Neural crest cell (in vitro differentiated cells): Measurements from ENCODE around the gene DGKH. TPM values are rescaled to one million over a fixed set of nuclear protein-coding genes. Genes with fewer than 3 reads are reported as not detected.

Source experiments
- DNase-seq: peaks from one replicate; pipeline ENCODE4 v3.0.0; 2021; ENCODE audit warnings: low read depth, mixed read lengths, low spot score
- H3K27ac Mint-ChIP-seq: one replicate; pipeline ENCODE4 v1.8.0; 2021; ENCODE audit warnings: mild to moderate bottlenecking, mixed read lengths; ENCODE audit not compliant: unreplicated experiment
- H3K27me3 Mint-ChIP-seq: 2 replicates; pipeline ENCODE4 v1.8.0; 2021; ENCODE audit warnings: low read depth, mild to moderate bottlenecking, mixed read lengths
- H3K36me3 Mint-ChIP-seq: 2 replicates; pipeline ENCODE4 v1.8.0; 2021; ENCODE audit warnings: low read depth, mild to moderate bottlenecking, mixed read lengths
- H3K4me1 Mint-ChIP-seq: 2 replicates; pipeline ENCODE4 v1.8.0; 2021; ENCODE audit warnings: mixed read lengths
- H3K4me3 Mint-ChIP-seq: one replicate; pipeline ENCODE4 v1.8.0; 2021; ENCODE audit warnings: mild to moderate bottlenecking, mixed read lengths
- H3K9me3 Mint-ChIP-seq: 2 replicates; pipeline ENCODE4 v1.8.0; 2021; ENCODE audit warnings: mixed read lengths
- total RNA-seq: library from RNA; stranded (reverse); gene quantifications from 2 replicates; pipeline ENCODE4 v1.2.1, GENCODE V29; 2021
- TF ChIP-seq, protein P1 (sequence below): fragments of 200-600 bp; sonication (generic); conservative IDR thresholded peaks from 2 replicates; pipeline ENCODE4 v1.5.0; 2021; ENCODE audit warnings: antibody characterized with exemption, mild to moderate bottlenecking

DGKH gene
- total RNA-seq, 1 donor from 2014 or later, result 12.4 TPM

DNA sequence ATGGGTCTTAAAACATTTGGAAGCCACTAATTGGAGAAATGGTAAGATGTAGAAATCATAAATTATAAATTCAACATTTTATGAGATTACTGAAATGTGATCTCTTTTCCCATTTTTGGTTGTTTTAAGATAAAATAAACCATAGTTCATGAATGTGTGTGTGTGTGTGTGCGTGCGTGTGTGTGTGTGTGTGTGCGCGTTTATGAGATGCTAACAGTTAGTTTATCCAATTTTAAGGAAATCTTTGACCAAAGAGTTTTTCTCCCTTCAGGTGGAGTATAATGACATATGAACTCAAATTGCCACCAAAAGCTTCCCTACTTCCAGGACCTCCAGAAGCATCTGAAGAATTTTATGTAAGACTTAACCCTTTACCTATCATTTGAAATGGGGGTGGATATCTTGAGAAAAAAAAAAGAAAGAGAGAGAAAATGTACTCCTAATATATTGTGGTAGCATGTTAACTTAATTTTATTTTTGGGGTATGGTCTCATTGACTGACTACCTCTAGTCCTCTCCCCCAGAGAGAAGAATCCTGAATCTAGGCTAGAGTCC lies 125.4 kb downstream of the DGKH start:
- no peaks in the 10 kb centered on the region for H3K9me3 Mint-ChIP-seq
- H3K4me3 Mint-ChIP-seq, result no peak overlapping the region
- H3K4me1 Mint-ChIP-seq, result no peaks in the 10 kb centered on the region
- H3K27me3 Mint-ChIP-seq, result no peaks in the 10 kb centered on the region
- TF ChIP-seq, protein P1, sequence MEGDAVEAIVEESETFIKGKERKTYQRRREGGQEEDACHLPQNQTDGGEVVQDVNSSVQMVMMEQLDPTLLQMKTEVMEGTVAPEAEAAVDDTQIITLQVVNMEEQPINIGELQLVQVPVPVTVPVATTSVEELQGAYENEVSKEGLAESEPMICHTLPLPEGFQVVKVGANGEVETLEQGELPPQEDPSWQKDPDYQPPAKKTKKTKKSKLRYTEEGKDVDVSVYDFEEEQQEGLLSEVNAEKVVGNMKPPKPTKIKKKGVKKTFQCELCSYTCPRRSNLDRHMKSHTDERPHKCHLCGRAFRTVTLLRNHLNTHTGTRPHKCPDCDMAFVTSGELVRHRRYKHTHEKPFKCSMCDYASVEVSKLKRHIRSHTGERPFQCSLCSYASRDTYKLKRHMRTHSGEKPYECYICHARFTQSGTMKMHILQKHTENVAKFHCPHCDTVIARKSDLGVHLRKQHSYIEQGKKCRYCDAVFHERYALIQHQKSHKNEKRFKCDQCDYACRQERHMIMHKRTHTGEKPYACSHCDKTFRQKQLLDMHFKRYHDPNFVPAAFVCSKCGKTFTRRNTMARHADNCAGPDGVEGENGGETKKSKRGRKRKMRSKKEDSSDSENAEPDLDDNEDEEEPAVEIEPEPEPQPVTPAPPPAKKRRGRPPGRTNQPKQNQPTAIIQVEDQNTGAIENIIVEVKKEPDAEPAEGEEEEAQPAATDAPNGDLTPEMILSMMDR, result no peak
- no peak for DNase-seq
- peaks cover 15% of the 10 kb centered on the region for H3K36me3 Mint-ChIP-seq
- no peak overlapping the region for H3K27ac Mint-ChIP-seq

DNA sequence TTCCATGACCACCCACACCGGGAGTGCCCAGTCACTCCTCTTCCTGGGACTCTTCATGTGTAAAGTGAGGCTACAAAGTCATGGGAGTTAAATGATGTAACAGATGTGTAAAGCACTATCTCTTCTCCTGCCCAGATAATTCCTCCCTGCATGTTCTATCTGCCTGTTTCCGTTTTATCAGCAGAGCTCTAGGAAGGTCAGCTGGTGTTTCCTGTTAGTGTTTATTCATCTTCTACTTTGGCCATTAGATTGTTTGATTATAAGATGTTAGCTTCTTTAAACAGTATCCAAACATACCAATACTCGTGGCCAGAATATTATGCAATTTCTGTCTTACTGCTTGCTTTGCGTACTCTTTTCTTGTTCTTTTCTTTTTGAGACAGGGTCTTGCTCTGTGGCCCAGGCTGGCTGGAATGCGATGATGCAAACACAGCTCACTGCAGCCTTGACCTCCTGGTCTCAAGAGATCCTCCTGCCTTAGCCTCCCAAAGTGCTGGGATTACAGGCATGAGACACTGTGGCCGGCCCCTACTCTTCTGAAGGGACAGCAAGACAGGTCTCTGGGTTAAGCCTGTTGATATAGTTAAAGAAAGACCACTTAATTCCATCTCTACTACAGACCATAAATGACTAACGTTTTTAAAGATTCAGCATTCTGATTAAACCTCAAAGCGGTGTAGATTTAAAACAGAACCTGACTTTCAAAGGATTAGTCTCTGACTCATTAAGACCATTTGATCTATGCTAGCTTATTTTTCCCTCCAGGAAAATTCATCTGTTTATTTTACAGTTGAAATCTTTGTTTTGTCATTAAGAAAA lies 126.1 kb downstream of the DGKH start:
- H3K27me3 Mint-ChIP-seq, result no peaks in the 10 kb centered on the region
- no peaks in the 10 kb centered on the region for H3K4me1 Mint-ChIP-seq
- TF ChIP-seq, protein P1, result no peak
- H3K4me3 Mint-ChIP-seq, result no peak overlapping the region
- H3K9me3 Mint-ChIP-seq, result no peaks in the 10 kb centered on the region
- DNase-seq, result no peak
- peaks cover 8% of the 10 kb centered on the region for H3K36me3 Mint-ChIP-seq
- H3K27ac Mint-ChIP-seq, result no peak overlapping the region

DNA sequence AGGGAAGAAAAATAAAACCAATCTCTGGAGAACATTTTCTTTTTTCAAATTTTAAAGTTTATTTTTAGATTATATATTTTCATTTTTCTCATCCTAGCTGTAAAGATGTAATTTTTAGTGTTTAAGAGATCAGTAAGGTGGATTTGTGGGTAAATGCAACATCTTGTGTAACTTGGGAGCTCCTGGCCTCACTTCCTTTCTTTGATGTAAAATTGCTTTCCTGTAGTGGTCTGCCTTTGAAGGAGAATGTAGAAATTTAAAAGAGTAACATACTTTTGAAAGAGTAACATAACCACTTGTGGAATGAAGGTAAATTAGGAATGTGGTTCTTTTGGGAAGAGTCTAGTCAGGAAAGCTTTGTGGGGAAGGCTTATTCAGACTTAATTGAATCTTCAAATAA lies 127.8 kb downstream of the DGKH start:
- no peaks in the 10 kb centered on the region for H3K4me1 Mint-ChIP-seq
- TF ChIP-seq, protein P1, result no peak
- H3K36me3 Mint-ChIP-seq, result peaks cover 9% of the 10 kb centered on the region
- no peak for DNase-seq
- H3K9me3 Mint-ChIP-seq, result no peaks in the 10 kb centered on the region
- no peak overlapping the region for H3K27ac Mint-ChIP-seq
- no peaks in the 10 kb centered on the region for H3K27me3 Mint-ChIP-seq
- no peak overlapping the region for H3K4me3 Mint-ChIP-seq

DNA sequence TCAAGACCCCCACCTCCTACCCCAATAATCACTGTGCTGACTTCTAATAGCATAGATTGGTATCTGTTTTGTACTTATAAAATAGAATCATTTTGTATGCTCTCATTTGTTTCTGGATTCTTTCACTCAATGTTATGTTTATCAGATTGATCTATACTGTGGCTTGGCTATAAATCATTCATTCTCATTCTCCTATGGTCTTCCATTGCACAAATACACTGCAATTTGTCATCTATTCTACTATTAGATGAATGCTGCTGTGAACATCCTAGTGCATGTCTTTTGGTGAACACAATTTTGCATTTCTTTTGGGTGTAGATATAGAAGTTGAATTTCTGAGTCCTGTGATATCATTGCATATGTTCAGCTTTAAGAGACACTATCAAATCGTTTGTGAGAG lies 128.7 kb downstream of the DGKH start:
- Mint-ChIP-seq H3K4me3 (no peak overlapping the region), H3K36me3 (peaks cover 11% of the 10 kb centered on the region), H3K27ac (no peak overlapping the region), H3K27me3 (no peaks in the 10 kb centered on the region), H3K9me3 (no peaks in the 10 kb centered on the region), H3K4me1 (no peaks in the 10 kb centered on the region)
- DNase-seq, result no peak
- TF ChIP-seq, protein P1, result no peak

DNA sequence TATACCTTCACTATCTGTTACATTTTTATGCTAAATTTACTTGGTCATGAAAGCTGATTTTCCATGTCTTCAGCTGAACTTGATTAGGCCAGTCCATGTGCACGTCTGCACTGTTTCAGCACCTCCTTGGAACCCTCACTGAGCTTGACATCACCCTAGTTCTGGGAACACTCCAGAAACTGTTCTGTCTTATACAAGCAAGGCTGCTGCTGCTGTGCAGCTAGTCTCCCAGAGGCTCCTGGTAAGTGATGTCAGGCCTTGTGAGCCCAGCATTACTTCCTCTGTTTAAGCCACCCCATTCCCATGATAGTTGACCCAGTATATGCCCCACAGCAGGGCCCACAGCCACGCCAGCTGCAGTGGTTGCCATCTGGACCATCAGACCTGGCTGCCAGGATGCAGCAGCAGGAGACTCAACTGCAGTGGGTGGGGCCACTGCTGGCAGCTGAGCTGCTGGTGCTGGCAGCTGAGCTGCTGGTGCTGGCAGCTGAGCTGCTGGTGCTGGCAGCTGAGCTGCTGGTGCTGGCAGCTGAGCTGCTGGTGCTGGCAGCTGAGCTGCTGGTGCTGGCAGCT lies 133.0 kb downstream of the DGKH start:
- H3K36me3 Mint-ChIP-seq, result peaks cover 5% of the 10 kb centered on the region
- no peaks in the 10 kb centered on the region for H3K4me1 Mint-ChIP-seq
- H3K9me3 Mint-ChIP-seq, result no peaks in the 10 kb centered on the region
- H3K4me3 Mint-ChIP-seq, result no peak overlapping the region
- TF ChIP-seq, protein P1, result no peak
- H3K27ac Mint-ChIP-seq, result no peak overlapping the region
- DNase-seq, result no peak
- H3K27me3 Mint-ChIP-seq, result no peaks in the 10 kb centered on the region
